Natural killer cell (primary cell): Measurements from ENCODE around the gene KY. TPM values are rescaled to one million over a fixed set of nuclear protein-coding genes. Genes with fewer than 3 reads are reported as not detected.

ENCODE experiments used
- ATAC-seq, 3 donors: fragments of 150-1000 bp in 2 of 3; fragments of 200-7000 bp in 1 of 3; cut with Tn5 transposase; 1 replicate in 1 of 3; 2 replicates in 2 of 3; pipeline ENCODE4 v1.10.0; 2021; ENCODE audit warnings: mild to moderate bottlenecking in 2 of 3, moderate library complexity in 2 of 3
- DNase-seq, 2 donors: peaks; one replicate each; pipeline versions ENCODE4 v3.0.0 to v3.0.0-alpha.2; 2013 to 2021; ENCODE audit warnings: mixed read lengths in 1 of 2
- H3K27ac ChIP-seq: one replicate; pipeline ENCODE4 v1.5.1; 2013; ENCODE audit warnings: mild to moderate bottlenecking, low read length
- H3K27me3 ChIP-seq: one replicate; pipeline ENCODE4 v1.6.1; 2013; ENCODE audit warnings: low read length; ENCODE audit not compliant: control insufficient read depth, insufficient read depth
- H3K36me3 ChIP-seq: one replicate; pipeline ENCODE4 v1.6.1; 2013; ENCODE audit warnings: low read length; ENCODE audit not compliant: control insufficient read depth, insufficient read depth
- H3K4me1 ChIP-seq: one replicate; pipeline ENCODE4 v1.6.1; 2013; ENCODE audit warnings: low read length; ENCODE audit not compliant: control insufficient read depth, insufficient read depth
- H3K4me3 ChIP-seq: one replicate; pipeline ENCODE4 v1.5.1; 2013; ENCODE audit warnings: low read length
- H3K9me3 ChIP-seq: one replicate; pipeline ENCODE4 v1.6.1; 2013; ENCODE audit warnings: low read length; ENCODE audit not compliant: control insufficient read depth, insufficient read depth
- H3K27ac Mint-ChIP-seq, 2 donors: one replicate each; pipeline ENCODE4 v1.8.0; 2022; ENCODE audit warnings: mild to moderate bottlenecking in 2 of 2, mixed read lengths in 2 of 2, moderate library complexity in 1 of 2
- H3K27me3 Mint-ChIP-seq, 2 donors: one replicate each; pipeline ENCODE4 v1.8.0; 2022; ENCODE audit warnings: low read depth in 2 of 2, mixed read lengths in 2 of 2
- H3K36me3 Mint-ChIP-seq: one replicate; pipeline ENCODE4 v1.8.0; 2022; ENCODE audit warnings: mixed read lengths
- H3K4me1 Mint-ChIP-seq, 2 donors: one replicate each; pipeline ENCODE4 v1.8.0; 2022; ENCODE audit warnings: mixed read lengths in 2 of 2
- H3K4me3 Mint-ChIP-seq: one replicate; pipeline ENCODE4 v1.8.0; 2022; ENCODE audit warnings: mild to moderate bottlenecking, moderate library complexity, mixed read lengths
- H3K9me3 Mint-ChIP-seq, 2 donors: one replicate each; pipeline ENCODE4 v1.8.0; 2022; ENCODE audit warnings: mixed read lengths in 2 of 2
- WGBS: methylation state at CpG from one replicate; pipeline ENCODE4 v1.1.7; 2013; ENCODE audit warnings: missing lambda C conversion rate; ENCODE audit not compliant: insufficient coverage; 5-methylcytosine and 5-hydroxymethylcytosine counted together
- intact Hi-C: fragments of 100-400 bp; cut with micrococcal nuclease; formaldehyde crosslinking; loops from one replicate; pipeline ENCODE4 v1.14.2; 2022
- total RNA-seq, 4 donors: library from RNA; stranded (reverse); fragments of 120-200 nt in 1 of 4; gene quantifications; one replicate each; pipeline versions ENCODE4 v1.2.3 to v1.2.4, GENCODE V29; 2013 to 2022
- TF ChIP-seq, protein P1 (sequence below): fragments of 200-600 bp; IDR thresholded peaks from one replicate; pipeline ENCODE4 v1.8.0; 2022; ENCODE audit warnings: antibody characterized with exemption

KY gene
- total RNA-seq, 3 donors from 2014 or later (not counting 1 experiment from before 2014, with no cell fraction given) = 0.15 TPM; not detected in 2

DNA sequence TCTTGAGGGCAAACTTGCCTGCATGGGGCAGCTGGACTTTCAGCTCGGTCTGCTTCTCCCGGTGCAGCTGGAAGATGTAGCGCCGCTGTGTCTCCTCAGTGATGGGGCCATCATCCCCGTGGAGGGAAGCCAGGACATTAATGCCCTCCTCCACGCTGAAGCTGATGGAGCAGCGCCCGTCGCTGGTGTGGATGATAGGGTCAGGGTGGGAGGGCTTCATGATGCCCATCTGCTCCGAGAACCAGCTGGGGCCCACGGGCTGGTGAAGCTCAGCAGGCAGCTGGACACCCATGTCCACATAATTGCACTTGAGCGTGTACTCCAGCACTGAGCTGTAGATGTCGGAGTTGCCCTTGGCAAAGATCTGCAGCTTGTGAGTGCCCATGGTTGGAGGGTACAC is 46.9 kb downstream of the KY start:
- DNase-seq (no peak), ATAC-seq (no peak)
- Histone ChIP-seq H3K9me3 (no peaks in the 10 kb centered on the region), H3K27ac (no peak overlapping the region), H3K4me1 (peaks cover 16% of the 10 kb centered on the region), H3K4me3 (no peak overlapping the region), H3K36me3 (no peaks in the 10 kb centered on the region), H3K27me3 (no peaks in the 10 kb centered on the region)
- Mint-ChIP-seq H3K9me3 (no peaks in the 10 kb centered on the region), H3K4me1 (peaks cover 0 to 17% of the 10 kb centered on the region in 2 donors), H3K27me3 (peaks cover 0 to 5% of the 10 kb centered on the region in 2 donors), H3K4me3 (no peak overlapping the region), H3K27ac (no peak overlapping the region), H3K36me3 (no peaks in the 10 kb centered on the region)
- 91% methylated on average over 13 of the region's 13 CpGs for WGBS
- intact Hi-C loops = loop anchor here (5.0 kb wide), 1 partner anchor 1438 kb away; no protein-coding TSS in a partner anchor
- TF ChIP-seq, protein P1, sequence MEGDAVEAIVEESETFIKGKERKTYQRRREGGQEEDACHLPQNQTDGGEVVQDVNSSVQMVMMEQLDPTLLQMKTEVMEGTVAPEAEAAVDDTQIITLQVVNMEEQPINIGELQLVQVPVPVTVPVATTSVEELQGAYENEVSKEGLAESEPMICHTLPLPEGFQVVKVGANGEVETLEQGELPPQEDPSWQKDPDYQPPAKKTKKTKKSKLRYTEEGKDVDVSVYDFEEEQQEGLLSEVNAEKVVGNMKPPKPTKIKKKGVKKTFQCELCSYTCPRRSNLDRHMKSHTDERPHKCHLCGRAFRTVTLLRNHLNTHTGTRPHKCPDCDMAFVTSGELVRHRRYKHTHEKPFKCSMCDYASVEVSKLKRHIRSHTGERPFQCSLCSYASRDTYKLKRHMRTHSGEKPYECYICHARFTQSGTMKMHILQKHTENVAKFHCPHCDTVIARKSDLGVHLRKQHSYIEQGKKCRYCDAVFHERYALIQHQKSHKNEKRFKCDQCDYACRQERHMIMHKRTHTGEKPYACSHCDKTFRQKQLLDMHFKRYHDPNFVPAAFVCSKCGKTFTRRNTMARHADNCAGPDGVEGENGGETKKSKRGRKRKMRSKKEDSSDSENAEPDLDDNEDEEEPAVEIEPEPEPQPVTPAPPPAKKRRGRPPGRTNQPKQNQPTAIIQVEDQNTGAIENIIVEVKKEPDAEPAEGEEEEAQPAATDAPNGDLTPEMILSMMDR = no peak

DNA sequence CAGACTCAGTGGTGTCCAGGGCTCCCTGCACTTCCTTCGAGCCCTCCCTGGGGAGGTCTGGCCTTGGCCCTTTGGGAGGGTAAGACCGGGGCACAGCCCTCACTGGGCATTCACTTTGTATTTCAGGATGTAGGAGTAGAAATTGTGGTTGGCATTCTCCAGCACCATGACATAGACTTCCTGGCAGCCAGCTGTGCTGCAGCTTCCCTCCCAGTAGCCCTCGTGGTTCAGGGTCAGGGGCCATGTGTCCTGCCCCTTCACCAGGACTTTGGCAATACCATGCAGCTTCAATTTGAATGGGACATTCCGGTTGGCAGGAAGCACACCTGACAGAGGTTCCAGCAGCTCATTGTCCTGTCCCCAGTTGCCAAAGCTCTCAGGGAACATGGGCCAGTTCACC is 47.3 kb downstream of the KY start:
- no peak overlapping the region for H3K4me3 ChIP-seq
- H3K4me1 Mint-ChIP-seq = peaks cover 0 to 17% of the 10 kb centered on the region in 2 donors
- no peaks in the 10 kb centered on the region for H3K9me3 ChIP-seq
- H3K27ac ChIP-seq = no peak overlapping the region
- H3K36me3 Mint-ChIP-seq = no peaks in the 10 kb centered on the region
- intact Hi-C loops = loop anchor here (5.0 kb wide), 1 partner anchor 1439 kb away; no protein-coding TSS in a partner anchor
- H3K36me3 ChIP-seq = no peaks in the 10 kb centered on the region
- peaks cover 0 to 5% of the 10 kb centered on the region in 2 donors for H3K27me3 Mint-ChIP-seq
- no peaks in the 10 kb centered on the region for H3K9me3 Mint-ChIP-seq
- DNase-seq (no peak), ATAC-seq (no peak)
- peaks cover 16% of the 10 kb centered on the region for H3K4me1 ChIP-seq
- TF ChIP-seq, protein P1 = no peak
- H3K27ac Mint-ChIP-seq = no peak overlapping the region
- H3K4me3 Mint-ChIP-seq = no peak overlapping the region
- H3K27me3 ChIP-seq = no peaks in the 10 kb centered on the region
- WGBS = 31% methylated on average over 4 of the region's 4 CpGs

DNA sequence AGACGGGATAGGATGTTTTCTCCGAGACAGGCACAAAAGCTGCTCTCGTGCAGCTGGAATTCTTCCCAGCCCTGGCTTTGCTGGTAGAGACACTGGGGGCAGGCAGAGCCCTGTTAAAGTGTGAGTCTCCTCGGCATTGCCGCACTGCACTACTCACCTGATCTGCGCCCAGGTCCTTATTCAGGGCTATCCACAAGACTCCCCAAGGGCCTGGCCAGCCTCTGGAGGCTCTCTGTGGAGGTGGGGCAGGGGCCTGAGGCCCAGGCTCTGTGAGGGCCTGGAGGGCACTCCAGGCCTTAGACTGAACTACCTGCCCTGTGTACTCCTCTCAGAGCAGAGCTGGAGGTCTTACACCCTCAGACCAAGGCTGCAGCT is 48.4 kb downstream of the KY start:
- Histone ChIP-seq H3K9me3 (no peaks in the 10 kb centered on the region), H3K4me3 (no peak overlapping the region), H3K36me3 (no peaks in the 10 kb centered on the region), H3K27ac (no peak overlapping the region), H3K4me1 (peaks cover 16% of the 10 kb centered on the region), H3K27me3 (no peaks in the 10 kb centered on the region)
- Mint-ChIP-seq H3K36me3 (no peaks in the 10 kb centered on the region), H3K9me3 (no peaks in the 10 kb centered on the region), H3K27ac (no peak overlapping the region), H3K4me3 (no peak overlapping the region), H3K4me1 (peaks cover 0 to 17% of the 10 kb centered on the region in 2 donors), H3K27me3 (peaks cover 0 to 5% of the 10 kb centered on the region in 2 donors)
- TF ChIP-seq, protein P1 = no peak
- ATAC-seq (no peak), DNase-seq (no peak)
- intact Hi-C loops = loop anchor here (5.0 kb wide), 1 partner anchor 1440 kb away; no protein-coding TSS in a partner anchor
- 92% methylated on average over 6 of the region's 6 CpGs for WGBS
